ENCODE data around the gene FAM186B. TPM values are rescaled to one million over a fixed set of nuclear protein-coding genes. Genes with fewer than 3 reads are reported as not detected.

FAM186B gene
- polyA plus RNA-seq, 6 donors from 2014 or later = 0.16 to 0.21 (median 0.17) TPM; not detected in 3

DNA sequence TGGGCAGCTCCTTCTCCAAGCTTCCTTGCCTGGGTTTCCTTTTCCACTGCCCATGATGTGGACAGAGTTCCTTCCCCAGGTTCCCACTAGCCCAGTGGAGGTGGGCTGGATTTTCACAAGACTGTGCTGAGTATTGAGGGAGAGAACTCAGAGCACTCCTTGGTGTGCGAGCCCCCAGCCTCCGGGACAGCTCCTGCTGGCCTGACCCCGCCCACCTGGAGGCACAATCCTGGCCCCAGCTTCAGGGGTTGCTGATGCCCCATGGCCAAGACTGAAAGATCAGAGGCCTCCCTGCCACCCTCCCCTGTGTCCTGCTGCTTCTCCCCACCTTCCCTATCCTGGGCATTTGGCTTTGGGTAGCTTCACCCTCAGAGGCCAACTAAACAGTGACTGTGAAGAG, 59.0 kb downstream of the FAM186B start:
- ATAC-seq (ENCODE audit: low read depth in 2 of 2) (no peak), DNase-seq (no peak)
- no peak overlapping the region for H3K27ac Mint-ChIP-seq
- peaks cover 31 to 69% (median 62%) of the 10 kb centered on the region in 3 donors for H3K27me3 Mint-ChIP-seq
- no peak overlapping the region for H3K4me3 Mint-ChIP-seq
- H3K4me1 Mint-ChIP-seq = peaks cover 17 to 25% (median 21%) of the 10 kb centered on the region in 3 donors
- H3K9me3 Mint-ChIP-seq = peaks cover 0 to 1% (median 0%) of the 10 kb centered on the region in 7 donors
- no peaks in the 10 kb centered on the region for H3K36me3 Mint-ChIP-seq

- Mint-ChIP-seq H3K4me1 (peaks cover 22 to 31% (median 26%) of the 10 kb centered on the region in 3 donors), H3K27ac (no peak overlapping the region), H3K9me3 (peaks cover 0 to 1% (median 0%) of the 10 kb centered on the region in 7 donors), H3K36me3 (no peaks in the 10 kb centered on the region), H3K4me3 (peak overlapping the region in 1 of 8 donors; percentile 20), H3K27me3 (peaks cover 34 to 76% (median 62%) of the 10 kb centered on the region in 3 donors)
- ATAC-seq (ENCODE audit: low read depth in 2 of 2) (no peak), DNase-seq (no peak)
These were observed 59.6 kb downstream of the FAM186B start for GRCh38 chr12:49545815-49546214.

- DNase-seq (no peak), ATAC-seq (ENCODE audit: low read depth in 2 of 2) (no peak)
- Mint-ChIP-seq H3K4me1 (peaks cover 31 to 41% (median 36%) of the 10 kb centered on the region in 3 donors), H3K4me3 (peak overlapping the region in 1 of 8 donors; percentile 66), H3K36me3 (no peaks in the 10 kb centered on the region), H3K9me3 (no peaks in the 10 kb centered on the region), H3K27me3 (peaks cover 28 to 72% (median 67%) of the 10 kb centered on the region in 3 donors), H3K27ac (no peak overlapping the region)
These were observed 61.3 kb downstream of the FAM186B start for GRCh38 chr12:49543914-49544815.

GRCh38 chr12:49543221-49543913, 62.1 kb downstream of the FAM186B start:
- H3K4me1 Mint-ChIP-seq = peaks cover 28 to 34% (median 29%) of the 10 kb centered on the region in 3 donors
- H3K27ac Mint-ChIP-seq = peak overlapping the region in 1 of 6 donors; percentile 10
- ATAC-seq (ENCODE audit: low read depth in 2 of 2) = no peak
- H3K4me3 Mint-ChIP-seq = peak overlapping the region in 1 of 8 donors; percentile 39
- peaks cover 28 to 64% (median 59%) of the 10 kb centered on the region in 3 donors for H3K27me3 Mint-ChIP-seq
- no peak for DNase-seq
- no peaks in the 10 kb centered on the region for H3K9me3 Mint-ChIP-seq
- H3K36me3 Mint-ChIP-seq = no peaks in the 10 kb centered on the region

GRCh38 chr12:49542592-49543160, 62.8 kb downstream of the FAM186B start:
- ATAC-seq (ENCODE audit: low read depth in 2 of 2) = no peak

GRCh38 chr12:49541911-49542505, 63.4 kb downstream of the FAM186B start:
- peak overlapping the region in 2 of 8 donors; percentile 53 to 56 for H3K4me3 Mint-ChIP-seq
- H3K27ac Mint-ChIP-seq = peak overlapping the region in 1 of 6 donors; percentile 26
- H3K4me1 Mint-ChIP-seq = peaks cover 29 to 42% (median 32%) of the 10 kb centered on the region in 3 donors
- no peaks in the 10 kb centered on the region for H3K36me3 Mint-ChIP-seq
- H3K27me3 Mint-ChIP-seq = peaks cover 28 to 56% (median 46%) of the 10 kb centered on the region in 3 donors
- no peaks in the 10 kb centered on the region for H3K9me3 Mint-ChIP-seq
- ATAC-seq (ENCODE audit: low read depth in 2 of 2) (peak; percentile 14 to 16), DNase-seq (peak; percentile 11)

More at GRCh38 chr12:49542592-49543160, 62.8 kb downstream of the FAM186B start:
- no peak for DNase-seq
- Mint-ChIP-seq H3K4me1 (peaks cover 26 to 36% (median 26%) of the 10 kb centered on the region in 3 donors), H3K9me3 (no peaks in the 10 kb centered on the region), H3K4me3 (peak overlapping the region in 2 of 8 donors; percentile 49 to 53), H3K27ac (peak overlapping the region in 1 of 6 donors; percentile 26), H3K36me3 (no peaks in the 10 kb centered on the region), H3K27me3 (peaks cover 29 to 59% (median 52%) of the 10 kb centered on the region in 3 donors)

DNA sequence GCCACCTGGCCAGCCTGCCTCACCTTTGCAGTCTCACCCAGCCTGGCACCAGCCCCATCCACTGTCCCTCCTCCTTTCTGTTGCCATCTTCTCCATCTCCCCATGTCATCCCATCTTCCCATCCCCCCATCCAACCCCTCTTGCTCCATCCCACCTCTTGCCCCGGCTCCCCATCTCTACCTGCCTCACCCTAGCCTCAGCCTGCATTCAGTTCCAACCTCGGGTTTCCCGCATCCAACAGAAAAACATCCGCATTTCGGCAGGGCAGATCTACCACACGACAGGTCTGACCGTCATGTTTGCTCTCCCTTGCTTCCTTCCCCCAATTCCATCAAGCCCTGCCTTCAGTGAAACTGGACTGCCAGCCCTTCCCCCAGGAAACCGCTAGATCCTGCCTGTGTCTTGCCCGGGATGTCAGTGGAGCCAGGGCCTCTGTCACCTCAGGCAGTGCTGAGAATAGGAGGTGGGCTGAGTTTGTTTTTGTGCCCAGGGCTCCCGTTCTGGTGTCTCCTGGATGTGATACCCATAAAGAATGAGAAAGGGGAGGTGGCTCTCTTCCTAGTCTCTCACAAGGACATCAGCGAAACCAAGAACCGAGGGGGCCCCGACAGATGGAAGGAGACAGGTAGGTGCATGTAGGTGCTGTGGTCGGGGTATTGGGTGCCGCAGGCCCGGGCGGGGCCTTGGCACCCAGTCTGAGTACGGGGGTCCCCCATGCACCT, 64.1 kb downstream of the FAM186B start:
- Mint-ChIP-seq H3K27ac (peak overlapping the region in 2 of 6 donors; percentile 37 to 67), H3K27me3 (peaks cover 33 to 55% (median 50%) of the 10 kb centered on the region in 3 donors), H3K36me3 (no peaks in the 10 kb centered on the region), H3K9me3 (no peaks in the 10 kb centered on the region), H3K4me3 (peak overlapping the region in 4 of 8 donors; percentile 31 to 70 (median 47)), H3K4me1 (peaks cover 35 to 48% (median 39%) of the 10 kb centered on the region in 3 donors)
- ATAC-seq (ENCODE audit: low read depth in 2 of 2) = no peak
- DNase-seq = no peak

GRCh38 chr12:49540229-49541139, 65.0 kb downstream of the FAM186B start:
- peaks cover 35 to 48% (median 46%) of the 10 kb centered on the region in 3 donors for H3K4me1 Mint-ChIP-seq
- no peaks in the 10 kb centered on the region for H3K36me3 Mint-ChIP-seq
- no peak for ATAC-seq (ENCODE audit: low read depth in 2 of 2)
- H3K27me3 Mint-ChIP-seq = peaks cover 35 to 50% (median 47%) of the 10 kb centered on the region in 3 donors
- peak overlapping the region in 5 of 6 donors; percentile 42 to 83 (median 67) for H3K27ac Mint-ChIP-seq
- peak overlapping the region; percentile 22 to 87 (median 80) for H3K4me3 Mint-ChIP-seq
- no peak for DNase-seq
- no peaks in the 10 kb centered on the region for H3K9me3 Mint-ChIP-seq

DNA sequence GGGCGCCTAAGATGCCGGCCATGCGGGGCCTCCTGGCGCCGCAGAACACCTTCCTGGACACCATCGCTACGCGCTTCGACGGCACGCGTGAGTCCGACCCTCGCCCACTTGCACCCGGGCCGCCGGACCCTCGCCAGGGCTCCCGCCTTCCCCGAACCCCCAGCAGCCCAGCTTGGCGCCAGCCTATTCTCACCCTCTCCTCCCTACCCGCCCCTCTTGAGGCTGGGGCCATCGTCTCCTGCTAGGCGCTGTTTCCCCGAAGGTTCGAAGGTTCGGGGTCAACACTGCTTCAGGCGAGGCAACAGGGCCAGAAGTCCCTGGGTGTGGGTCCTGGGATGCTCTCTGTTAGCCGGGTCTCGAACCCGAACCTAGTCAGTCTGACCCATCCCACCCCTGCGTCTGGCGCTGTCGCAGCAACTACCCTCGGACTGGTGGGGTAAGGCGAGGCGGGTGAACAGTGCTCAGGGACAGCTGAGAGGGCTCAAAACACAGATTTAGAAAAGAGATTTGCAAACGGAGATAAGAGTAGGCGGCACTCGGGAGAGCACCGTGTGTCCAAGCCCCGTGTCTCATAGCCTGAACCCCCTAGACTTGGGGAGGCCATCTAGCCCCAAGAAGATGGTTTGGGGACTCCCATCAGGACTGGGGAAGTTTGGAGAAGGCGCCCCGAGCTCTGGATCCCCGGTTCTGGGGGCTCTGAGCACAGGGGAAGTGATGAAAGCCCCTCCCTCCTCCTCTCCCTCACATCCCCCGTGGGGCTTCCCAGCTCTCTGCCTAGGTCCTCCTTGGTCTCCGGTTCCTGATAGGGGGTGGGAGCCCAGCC, 65.8 kb downstream of the FAM186B start:
- Mint-ChIP-seq H3K27ac (peak overlapping the region in 4 of 6 donors; percentile 52 to 78 (median 60)), H3K4me1 (peaks cover 31 to 53% (median 44%) of the 10 kb centered on the region in 3 donors), H3K36me3 (no peaks in the 10 kb centered on the region), H3K9me3 (no peaks in the 10 kb centered on the region), H3K4me3 (peak overlapping the region; percentile 66 to 87 (median 82)), H3K27me3 (peaks cover 30 to 50% (median 47%) of the 10 kb centered on the region in 3 donors)
- DNase-seq (no peak), ATAC-seq (ENCODE audit: low read depth in 2 of 2) (no peak)

GRCh38 chr12:49538510-49539403, 66.7 kb downstream of the FAM186B start, which contains the start of gene KCNH3:
KCNH3 (plus strand) TSS chr12:49539030; CDS start chr12:49539417, 387 bp downstream.
- ATAC-seq (ENCODE audit: low read depth in 2 of 2) (peak; percentile 79 to 82), DNase-seq (peak; percentile 81)
- peak within 1 kb of the TSS; percentile 66 to 90 (median 87) for H3K4me3 Mint-ChIP-seq
- H3K27ac Mint-ChIP-seq = peak within 1 kb of the TSS in 4 of 6 donors; percentile 15 to 80 (median 60)
- H3K4me1 Mint-ChIP-seq = peaks cover 31 to 53% (median 44%) of the 10 kb centered on the region in 3 donors
- no peaks in the 10 kb centered on the region for H3K36me3 Mint-ChIP-seq
- H3K9me3 Mint-ChIP-seq = no peaks in the 10 kb centered on the region
- peaks cover 28 to 41% (median 39%) of the 10 kb centered on the region in 3 donors for H3K27me3 Mint-ChIP-seq

Measured in naive B cell (primary cell).